HG03280 (cell line): ENCODE results near the gene UBAC2.
"Not testable (repeated sequence)": the region's sequence is repeated elsewhere in the genome, so short reads cannot be mapped to it uniquely, and the experiment has no call there.

Source experiments
- ATAC-seq: cut with Tn5 transposase; IDR thresholded peaks from one replicate; pipeline ENCODE4 v1.9.1; 2021; ENCODE audit warnings: mild to moderate bottlenecking, moderate library complexity; ENCODE audit not compliant: unreplicated experiment

The UBAC2 gene

DNA sequence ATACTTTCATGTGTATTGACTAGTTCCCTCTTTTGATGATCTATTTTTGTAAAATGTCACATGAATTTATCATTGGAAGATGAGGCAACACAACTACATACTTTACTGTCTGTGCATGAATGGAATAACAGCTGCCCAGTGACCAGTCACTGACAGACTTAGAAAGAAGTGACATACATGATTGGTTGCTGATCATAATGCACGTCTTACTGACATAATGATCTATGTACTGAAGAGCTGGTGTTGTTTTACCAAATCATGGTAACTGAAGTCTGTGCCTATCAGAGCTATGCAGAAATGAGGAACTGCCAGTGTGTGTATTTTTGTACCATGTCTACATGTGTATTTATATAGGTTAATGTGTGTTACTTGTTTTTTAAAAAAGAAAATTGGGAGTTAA lies 31.1 kb downstream of the UBAC2 start:
- ATAC-seq: no peak

DNA sequence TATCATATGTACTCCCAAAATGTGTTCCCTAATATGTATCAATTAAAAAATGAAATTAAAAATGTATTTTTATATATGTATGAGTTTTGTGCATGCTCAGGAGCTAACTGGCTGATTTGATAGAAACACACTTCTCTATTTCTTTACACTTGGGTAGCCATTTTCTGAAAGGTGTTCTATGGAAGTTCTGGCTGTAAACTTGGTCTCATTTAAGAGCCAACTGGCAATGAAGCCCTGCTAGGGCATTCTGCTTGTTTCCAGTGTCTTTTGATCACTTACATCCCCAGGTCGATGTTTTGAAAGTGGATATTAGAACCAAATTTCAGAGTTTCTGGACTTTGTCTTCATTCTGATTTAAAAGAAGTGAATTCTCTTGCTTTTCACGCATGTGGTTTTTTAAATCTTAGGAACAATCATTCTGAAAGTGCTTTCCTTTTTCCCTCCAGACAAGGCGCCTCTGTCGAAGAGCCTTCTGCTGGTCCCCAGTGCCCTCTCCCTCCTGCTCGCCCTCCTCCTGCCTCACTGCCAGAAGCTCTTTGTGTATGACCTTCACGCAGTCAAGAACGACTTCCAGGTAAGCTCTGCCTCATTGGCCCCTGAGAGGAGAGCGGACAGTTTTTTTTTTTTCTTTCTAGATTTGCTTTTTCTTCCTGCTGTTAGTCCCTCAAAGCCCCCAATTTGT lies 37.5 kb downstream of the UBAC2 start:
- ATAC-seq: no peak

DNA sequence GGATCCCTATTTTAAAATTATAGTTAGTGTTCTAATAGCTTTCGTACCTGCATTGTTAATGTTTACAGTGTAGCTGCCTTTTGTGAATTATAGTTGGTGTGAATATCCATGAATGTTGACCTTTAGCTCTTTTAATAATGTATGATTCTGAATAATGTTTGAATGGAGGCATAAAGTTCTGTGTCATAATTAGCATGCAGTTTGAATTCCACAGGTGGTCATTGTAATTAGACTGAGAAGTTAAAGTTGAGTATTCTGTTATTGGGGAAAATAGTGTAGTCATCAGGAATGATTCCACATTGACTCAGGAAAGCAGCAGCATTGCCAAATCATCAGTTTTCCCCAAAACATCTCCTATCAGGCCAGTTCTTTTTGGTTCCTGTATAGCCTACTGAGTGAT lies 45.4 kb downstream of the UBAC2 start:
- ATAC-seq: no peak

DNA sequence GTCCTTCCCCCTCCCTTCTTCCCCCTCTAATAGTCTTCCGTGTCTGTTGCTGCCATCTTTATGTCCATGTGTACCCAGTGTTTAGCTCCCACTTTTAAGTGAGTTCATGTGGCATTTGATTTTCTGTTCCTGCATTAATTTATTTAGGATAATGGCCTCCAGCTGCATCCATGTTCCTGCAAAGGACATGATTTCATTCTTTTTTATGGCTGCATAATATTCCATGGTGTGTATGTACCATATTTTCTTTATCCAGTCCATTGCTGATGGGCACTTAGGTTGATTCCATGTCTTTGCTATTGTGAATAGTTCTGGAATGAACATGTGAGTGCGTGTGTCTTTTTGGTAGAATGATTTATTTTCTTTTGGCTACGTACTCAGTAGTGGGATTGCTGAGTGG lies 48.5 kb downstream of the UBAC2 start:
- not testable (repeated sequence) for ATAC-seq

DNA sequence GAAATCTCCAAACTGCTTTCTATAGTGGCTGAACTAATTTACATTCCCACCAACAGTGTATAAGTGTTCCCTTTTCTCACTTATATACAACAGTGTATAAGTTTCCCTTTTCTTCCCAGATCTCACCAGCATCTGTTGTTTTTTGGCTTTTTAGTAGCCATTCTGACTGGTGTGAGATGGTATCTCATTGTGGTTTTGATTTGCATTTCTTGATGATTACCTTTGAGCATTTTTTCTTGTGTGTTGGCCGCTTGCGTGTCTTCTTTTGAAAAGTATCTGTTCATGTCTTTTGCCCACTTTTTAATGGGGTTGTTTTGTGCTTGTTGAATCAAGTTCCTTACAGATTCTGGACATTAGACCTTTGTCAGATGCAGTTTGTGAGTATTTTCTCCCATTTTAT lies 49.0 kb downstream of the UBAC2 start:
- not testable (repeated sequence) for ATAC-seq

DNA sequence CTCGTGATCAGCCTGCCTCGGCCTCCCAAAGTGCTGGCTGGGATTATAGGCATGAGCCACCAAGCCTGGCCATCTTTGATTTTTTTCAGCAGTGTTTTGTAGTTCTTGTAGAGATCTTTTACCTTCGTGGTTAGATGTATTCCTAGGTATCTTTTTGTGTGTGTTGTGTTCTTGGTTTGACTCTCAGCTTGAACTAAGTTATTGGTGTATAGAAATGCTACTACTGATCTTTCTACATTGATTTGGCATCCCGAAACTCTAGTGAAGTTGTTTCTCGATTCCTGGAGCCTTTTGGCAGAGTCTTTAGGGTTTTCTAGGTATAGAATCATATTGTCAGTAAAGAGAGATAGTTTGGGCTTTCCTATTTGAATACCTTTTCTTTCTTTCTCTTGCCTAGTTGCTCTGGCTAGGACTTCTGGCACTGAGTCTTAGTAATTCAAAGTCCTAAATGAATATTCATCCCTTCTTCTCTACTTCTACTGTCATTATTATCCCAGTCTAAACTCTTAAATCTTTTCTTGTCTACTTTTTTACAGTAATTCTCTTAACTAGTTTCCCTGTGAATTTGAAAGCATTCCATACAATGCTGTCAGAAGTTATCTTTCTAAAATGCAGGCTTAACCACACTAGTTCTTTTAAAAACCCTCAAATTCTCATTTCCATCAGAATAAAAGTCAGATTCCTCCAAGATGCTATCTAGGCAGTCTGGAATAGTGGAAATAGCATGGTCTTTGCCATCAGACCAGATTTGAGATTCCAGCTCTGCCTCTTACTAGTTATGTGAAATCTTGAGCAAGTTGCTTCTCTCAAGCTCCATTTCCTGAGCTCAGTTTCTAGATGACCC lies 50.5 kb downstream of the UBAC2 start:
- no peak for ATAC-seq

DNA sequence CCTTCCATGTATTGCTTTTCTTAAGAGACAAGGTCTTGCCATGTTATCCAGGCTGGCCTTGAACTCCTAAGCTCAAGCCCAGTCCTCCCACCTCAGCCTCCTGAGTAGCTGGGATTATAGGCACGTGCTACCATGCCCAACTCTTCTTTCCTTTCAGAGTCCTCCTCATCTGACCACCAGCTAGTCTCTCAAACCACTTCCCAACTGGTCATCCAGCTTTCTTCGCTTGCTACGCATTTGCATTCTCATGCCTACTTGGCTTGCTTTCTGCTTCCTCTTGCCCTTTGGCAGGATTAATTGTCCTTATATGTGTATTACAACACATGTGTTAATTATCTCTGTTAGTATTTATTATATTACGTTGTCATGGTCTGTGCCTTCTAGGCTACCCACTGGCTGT lies 51.3 kb downstream of the UBAC2 start:
- no peak for ATAC-seq

DNA sequence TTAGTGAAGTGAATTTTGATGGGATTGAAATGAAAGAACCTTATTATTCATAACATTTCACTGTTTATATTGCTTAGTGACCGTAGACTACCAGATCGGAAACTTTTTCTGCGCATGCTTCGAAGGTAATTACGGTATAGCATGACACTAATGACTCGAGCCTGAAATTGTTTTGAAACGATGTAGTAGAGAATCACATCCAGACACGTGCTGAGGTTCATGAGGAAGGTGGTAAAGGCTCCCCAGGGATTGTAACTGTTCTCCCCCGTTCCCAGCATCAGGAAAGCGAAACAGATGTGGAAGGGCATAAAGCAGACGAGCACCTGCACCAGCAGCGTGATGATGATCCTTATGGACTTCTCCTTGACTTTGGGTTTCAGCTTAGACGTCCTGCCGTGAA lies 54.2 kb downstream of the UBAC2 start:
- no peak for ATAC-seq

DNA sequence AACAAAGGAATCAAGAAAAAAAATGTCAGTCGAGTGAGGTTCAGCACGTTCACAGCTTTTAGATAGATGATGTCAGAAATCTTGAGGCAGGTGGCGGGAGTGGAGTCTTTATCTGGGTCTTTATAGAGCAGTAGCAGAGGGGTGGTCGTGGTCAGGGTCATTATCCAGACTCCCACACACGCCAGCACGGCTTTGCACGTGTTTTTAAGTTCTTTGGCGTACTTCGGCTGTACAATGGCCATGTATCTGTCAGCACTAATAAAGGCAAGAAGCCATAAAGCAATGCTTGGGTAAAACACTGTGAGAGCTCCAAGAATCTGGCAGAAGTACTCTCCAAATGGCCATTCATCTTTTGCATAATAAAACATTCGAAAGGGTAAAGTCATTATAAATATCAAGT lies 54.6 kb downstream of the UBAC2 start:
- no peak for ATAC-seq

DNA sequence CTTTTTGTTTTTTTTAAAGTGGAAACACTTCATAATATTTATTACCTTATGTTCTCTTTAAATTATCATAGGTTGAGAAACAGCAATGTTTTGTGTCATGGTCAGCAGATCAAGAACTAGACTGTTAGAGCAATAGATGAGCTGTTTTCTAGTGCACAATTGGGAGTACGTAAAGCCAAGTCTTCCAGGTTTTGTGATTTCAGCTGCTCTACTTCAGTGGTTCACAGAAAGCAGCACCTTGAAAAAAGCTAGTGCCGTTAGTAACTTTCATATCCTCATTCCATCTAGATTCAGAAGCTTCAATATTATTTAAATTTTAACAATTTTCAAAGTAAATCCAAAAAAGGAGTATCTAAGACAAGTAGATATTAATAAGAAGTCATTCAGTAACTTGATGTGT lies 55.6 kb downstream of the UBAC2 start:
- ATAC-seq: no peak

DNA sequence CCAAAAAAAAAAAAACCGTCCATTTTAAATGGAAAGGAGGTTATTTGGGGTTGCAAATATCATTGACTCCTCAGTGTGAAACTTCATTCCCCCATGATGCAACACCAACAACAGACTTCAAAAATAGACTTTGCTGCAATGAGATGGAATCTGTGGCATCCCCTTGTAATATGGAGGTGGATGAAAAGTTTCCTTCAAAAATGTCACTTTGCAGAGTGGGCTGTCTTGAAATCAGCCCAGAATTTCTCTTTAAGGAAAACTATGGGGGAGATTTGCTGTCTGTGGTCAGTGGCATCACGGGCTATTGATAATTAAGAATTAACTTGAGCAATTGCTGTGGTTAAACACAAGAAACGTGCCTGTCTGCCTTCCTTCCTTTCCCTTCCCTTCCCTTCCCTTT lies 56.1 kb downstream of the UBAC2 start:
- ATAC-seq: no peak

DNA sequence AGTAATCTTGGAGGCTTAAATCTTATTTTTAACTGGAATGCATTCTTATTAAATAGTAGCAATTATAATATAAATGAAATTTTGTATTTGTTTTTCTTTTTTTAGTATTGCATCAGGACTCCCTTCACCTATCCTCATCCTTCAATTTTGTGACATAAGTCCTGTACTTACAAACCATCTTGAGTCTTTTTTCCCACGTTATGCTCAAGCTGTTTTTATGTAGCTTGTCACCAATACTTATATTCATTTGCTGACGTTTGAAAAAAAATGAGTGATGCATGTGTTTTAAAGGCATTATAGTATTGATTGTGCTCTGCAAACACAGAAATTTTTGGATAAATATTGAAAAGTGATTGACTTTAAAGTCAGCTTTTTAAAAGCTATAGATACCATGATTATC lies 56.6 kb downstream of the UBAC2 start:
- no peak for ATAC-seq

DNA sequence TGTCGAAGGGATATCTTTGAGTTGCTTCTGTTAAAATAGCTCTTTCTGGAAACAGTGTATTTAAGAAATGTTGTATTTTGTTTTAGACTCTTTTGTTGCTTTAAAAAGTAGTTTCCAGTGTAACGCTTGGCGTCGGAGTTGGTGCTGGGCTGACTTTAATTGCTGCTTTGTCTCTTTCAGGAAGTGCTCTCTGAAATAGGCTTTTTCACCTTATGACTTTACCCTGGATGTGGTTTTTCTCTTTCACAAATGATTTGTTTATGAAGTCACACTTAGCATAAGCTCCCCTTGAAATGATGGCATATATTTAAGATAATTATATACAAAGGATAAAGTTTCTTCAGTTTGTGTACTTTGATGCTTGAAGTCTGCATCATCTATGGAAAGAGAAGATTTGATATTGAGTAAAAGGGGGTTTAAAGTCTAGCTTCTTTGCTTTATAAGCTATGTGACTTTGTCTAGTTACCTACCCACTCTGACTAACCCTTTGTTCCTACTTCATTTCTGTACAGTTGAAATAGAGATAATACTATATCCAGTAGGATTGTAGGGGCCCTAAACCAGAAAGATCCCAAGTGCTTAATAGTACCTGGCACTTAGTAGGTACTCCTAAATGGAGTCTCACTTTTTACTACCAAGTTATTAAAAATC lies 57.7 kb downstream of the UBAC2 start, which contains the start of gene GPR18:
GPR18 (minus strand) TSS at position 170 of the 651 bp plus-strand sequence. CDS start 2,507 bp downstream, outside the sequence.
- ATAC-seq: peak; percentile 95

DNA sequence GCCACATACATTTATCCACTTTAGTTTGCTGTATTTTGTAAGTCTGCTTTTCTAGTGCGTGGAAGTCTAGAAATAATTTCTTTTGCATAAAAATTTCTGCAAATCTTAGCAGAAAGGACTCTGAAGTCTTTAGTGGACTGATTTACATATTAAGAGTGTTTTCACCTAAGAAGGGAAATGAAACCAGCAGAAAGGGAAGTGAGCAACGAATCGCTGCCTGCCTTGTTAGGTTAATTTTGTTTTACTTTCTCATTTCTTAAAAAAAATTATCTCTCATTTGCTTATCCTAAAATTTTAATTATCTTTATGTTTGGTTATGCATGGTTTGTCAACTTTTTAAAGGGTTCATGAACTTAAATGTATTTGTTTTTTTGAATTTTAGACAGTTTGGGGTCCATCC lies 58.3 kb downstream of the UBAC2 start:
- peak; percentile 62 for ATAC-seq

DNA sequence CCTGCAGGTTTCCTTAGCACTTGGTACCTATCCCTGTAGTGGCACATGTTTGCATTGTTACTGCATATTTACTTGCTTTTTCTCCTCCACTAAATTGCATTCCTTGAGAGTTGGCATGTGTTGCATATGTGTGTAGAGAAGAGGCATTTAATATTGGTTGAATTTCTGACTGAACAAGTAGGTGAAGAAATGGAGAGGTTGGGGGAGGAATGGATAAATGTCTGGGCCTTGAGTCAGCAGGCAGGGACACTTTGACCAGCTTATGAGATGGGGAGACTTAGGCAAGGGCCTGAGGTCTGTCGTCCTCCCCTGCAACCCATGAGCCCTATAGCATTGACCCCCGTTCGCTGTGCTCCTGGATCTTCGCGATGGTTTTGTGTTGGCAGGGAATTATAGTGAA lies 59.6 kb downstream of the UBAC2 start:
- ATAC-seq: no peak

DNA sequence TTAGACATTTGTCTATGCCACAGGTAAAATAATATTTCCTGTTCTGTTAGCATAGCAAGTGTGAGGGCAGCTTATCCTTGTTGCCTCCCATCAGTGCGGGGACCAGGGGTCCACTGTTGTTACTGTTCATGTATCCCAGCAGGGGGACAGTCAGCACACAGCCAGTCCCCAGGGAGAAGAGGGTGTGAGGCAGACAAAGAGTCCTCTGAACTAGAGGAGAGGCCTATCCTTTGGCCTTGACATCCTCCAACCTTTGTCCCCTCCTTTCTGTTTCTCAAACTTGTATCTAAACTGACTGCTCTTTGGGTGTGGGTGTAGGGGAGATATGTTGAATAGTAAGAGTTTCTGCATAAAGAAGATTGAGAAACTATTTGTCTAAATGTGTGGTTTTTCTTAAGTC lies 60.4 kb downstream of the UBAC2 start:
- ATAC-seq: no peak

DNA sequence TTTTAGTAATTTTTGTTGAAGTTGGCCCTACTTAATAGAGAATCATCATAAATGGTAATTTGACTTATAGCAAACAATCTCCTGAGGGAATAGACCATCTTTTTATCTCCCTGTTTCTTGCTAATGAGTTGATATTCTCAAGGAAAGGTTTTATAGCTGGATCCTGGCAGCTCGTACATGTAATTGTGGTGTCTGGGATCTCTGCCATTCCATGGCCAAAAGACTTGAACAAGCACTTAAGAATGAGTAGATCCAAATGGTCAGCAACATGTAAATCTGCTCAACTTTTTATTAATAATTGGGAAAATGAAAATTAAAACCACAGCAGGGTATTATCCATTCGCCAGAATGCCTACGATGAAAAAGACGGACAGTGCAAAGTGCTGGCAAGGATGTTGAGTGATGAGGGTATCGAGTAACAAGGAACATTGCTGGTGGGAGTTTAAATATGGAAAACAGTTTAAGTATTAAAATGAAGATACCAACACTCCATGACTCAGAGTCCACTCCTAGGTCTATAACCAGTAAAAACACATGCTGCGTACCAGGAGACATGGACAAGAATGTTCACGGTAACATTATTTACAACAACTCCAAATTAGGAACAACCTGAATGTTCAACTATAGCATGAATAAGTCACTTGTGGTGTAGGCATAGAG lies 62.6 kb downstream of the UBAC2 start:
- no peak for ATAC-seq

DNA sequence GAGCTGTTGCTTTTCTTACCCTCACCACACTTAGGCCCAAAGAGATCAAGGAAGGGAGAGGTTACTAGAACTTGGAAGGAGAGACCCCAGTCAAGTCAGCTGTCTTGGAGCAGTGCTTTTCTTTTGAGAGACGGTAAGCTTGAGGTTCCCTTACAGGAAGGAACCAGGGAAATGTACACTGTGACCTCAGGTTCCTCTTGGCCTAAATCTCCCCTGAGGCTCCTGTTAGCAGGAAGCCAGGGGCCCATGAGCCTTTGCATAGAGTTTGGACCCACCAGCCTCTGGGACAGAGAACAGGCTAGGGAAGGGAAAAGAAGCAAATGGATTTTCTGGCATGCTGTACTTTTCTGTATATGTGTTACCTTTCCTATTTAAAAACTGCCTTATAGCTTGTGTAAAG lies 63.4 kb downstream of the UBAC2 start:
- ATAC-seq: no peak

DNA sequence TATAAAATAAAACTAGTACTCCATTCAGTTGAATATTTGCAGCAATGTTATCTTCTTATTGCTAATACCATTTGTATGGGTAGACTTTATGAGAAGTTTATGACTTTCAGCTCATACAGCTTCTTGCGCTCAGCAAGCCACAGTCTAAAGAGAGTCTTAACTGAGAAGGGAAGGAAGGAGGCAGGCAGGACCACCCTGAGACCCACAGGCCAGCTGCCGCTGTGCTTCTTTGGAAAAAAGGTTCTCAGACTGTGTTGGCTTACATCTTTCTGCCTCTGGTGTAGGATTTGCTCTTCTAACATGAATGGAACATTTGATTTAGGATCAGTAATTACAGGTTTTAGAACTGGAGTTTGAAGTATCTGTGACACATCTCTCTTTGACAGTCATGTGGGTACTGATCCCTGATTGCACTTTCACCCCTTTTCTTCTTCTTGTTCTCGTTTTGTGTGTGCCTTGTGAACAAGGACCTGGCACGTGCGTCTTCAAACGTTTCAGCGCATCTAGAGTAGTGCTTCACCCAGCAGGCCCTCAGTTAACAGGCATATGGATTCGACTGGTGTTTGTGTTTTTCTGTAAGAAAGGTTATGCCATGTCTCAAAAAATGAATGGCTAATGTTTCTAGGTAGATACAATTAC lies 64.6 kb downstream of the UBAC2 start:
- ATAC-seq: no peak

DNA sequence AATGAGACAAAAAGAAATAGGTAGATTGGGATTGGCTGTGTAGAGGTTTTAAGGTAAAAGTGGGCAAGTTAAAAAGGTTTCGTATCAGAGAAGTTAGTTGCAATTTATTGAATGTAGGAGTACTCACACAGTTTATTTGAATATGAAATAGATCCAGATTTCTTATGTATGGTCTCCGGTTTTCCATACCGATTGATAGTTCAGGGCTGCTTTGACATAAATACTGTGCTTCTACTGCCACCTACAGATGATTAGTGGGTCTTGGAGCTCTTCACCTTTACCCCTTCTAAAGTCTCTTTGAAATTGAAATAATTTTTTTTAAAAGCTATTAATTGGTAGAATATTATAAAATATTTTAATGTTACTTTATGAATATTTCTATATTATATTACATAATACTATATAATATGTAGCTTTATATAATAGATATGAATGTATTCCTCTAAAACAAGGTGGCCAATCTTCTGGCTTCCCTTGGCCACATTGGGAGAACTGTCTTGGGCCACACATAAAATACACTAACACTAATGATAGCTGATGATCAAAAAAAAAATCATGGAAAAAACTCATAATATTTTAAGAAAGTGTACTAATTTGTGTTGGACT lies 65.3 kb downstream of the UBAC2 start:
- peak; percentile 52 for ATAC-seq
